ENCODE results near the gene HGS. TPM values are rescaled to one million over a fixed set of nuclear protein-coding genes. Genes with fewer than 3 reads are reported as not detected.
A peak's percentile ranks its signal among the peaks of the same experiment; 100 is the strongest.

Gene HGS
- total and polyA plus RNA-seq, 2 of the 13 experiments (the other 11 are each of a cell fraction or from before 2014, with no cell fraction given): 73.3 to 78.1 TPM

DNA sequence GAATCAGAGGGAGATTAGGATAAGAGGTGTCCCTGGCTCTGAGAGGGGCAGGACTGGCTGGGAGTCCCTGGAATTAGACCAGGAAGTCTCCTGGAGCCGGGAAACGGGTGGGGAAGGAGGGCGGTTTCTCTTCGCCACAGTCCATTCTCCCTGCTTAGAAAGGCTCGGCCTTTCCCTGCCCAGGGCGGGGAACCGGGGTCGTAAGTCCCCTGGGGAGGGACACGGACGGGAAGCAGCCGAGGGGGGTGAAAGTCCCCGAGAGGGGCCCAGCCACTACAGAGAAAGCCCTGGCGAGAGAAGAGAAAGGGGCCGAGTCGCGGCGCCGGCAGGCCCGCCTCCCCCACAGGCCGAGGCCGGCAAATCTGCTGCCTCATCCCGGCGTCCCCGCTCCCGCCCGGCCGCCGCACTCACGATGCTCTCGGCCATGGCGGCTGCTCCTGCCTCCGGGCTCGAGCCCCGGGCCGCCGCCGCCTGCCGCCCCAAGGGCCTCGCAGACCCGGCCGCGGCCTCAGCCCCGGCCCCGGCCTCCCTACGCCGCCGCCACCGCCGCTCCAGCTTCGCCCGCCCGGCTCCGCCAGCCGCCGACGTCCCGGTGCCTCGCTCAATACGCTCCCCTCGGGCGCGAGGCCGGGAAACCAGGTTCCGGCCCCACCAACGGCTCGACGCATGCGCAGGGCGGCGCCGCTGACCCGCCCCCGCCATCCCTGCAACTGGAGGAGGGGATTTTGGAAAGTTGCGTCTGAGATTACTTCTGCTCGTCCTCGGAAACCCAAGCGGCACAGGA, 47.1 kb upstream of the HGS start, which contains the start of the genes NPLOC4 and TSPAN10 (continued):
- TF ChIP-seq, protein P1, sequence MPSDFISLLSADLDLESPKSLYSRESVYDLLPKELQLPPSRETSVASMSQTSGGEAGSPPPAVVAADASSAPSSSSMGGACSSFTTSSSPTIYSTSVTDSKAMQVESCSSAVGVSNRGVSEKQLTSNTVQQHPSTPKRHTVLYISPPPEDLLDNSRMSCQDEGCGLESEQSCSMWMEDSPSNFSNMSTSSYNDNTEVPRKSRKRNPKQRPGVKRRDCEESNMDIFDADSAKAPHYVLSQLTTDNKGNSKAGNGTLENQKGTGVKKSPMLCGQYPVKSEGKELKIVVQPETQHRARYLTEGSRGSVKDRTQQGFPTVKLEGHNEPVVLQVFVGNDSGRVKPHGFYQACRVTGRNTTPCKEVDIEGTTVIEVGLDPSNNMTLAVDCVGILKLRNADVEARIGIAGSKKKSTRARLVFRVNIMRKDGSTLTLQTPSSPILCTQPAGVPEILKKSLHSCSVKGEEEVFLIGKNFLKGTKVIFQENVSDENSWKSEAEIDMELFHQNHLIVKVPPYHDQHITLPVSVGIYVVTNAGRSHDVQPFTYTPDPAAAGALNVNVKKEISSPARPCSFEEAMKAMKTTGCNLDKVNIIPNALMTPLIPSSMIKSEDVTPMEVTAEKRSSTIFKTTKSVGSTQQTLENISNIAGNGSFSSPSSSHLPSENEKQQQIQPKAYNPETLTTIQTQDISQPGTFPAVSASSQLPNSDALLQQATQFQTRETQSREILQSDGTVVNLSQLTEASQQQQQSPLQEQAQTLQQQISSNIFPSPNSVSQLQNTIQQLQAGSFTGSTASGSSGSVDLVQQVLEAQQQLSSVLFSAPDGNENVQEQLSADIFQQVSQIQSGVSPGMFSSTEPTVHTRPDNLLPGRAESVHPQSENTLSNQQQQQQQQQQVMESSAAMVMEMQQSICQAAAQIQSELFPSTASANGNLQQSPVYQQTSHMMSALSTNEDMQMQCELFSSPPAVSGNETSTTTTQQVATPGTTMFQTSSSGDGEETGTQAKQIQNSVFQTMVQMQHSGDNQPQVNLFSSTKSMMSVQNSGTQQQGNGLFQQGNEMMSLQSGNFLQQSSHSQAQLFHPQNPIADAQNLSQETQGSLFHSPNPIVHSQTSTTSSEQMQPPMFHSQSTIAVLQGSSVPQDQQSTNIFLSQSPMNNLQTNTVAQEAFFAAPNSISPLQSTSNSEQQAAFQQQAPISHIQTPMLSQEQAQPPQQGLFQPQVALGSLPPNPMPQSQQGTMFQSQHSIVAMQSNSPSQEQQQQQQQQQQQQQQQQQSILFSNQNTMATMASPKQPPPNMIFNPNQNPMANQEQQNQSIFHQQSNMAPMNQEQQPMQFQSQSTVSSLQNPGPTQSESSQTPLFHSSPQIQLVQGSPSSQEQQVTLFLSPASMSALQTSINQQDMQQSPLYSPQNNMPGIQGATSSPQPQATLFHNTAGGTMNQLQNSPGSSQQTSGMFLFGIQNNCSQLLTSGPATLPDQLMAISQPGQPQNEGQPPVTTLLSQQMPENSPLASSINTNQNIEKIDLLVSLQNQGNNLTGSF (CRISPR knock-in tag; IDR thresholded peaks at IDR 0.05): no peak
- TF ChIP-seq HNRNPUL1 (IDR thresholded peaks at IDR 0.05; ENCODE audit: low read depth, low read length) (no peak), KLF6 (CRISPR knock-in tag; IDR thresholded peaks at IDR 0.05) (peak; percentile 97), MXI1 (IDR thresholded peaks at IDR 0.05; ENCODE audit: borderline replicate concordance, low read depth, low read length) (peak; percentile 74; the same call in 2 of the 3 replicates), GABPA (IDR thresholded peaks at IDR 0.05; ENCODE audit: low read depth, low read length) (peak; percentile 87), GABPA (CRISPR knock-in tag; IDR thresholded peaks at IDR 0.05; ENCODE audit: low read depth) (peak; percentile 84), PLSCR1 (CRISPR knock-in tag; IDR thresholded peaks at IDR 0.05; ENCODE audit: borderline replicate concordance) (no peak), ZBTB7A (CRISPR knock-in tag; IDR thresholded peaks at IDR 0.05) (0 out of 2 replicates have a peak, but pooled peaks have one; percentile 68), ZSCAN20 (CRISPR knock-in tag; IDR thresholded peaks at IDR 0.05; ENCODE audit: borderline replicate concordance) (peak; percentile 70; the same call in 1 of the 2 replicates), ZNF749 (CRISPR knock-in tag; IDR thresholded peaks at IDR 0.05; ENCODE audit: borderline replicate concordance) (no peak; the same call in 1 of the 2 replicates), NFKB2 (CRISPR knock-in tag; IDR thresholded peaks at IDR 0.05; ENCODE audit: borderline replicate concordance) (peak; percentile 95), HNRNPLL (IDR thresholded peaks at IDR 0.05; ENCODE audit: low read depth, low read length, poor library complexity, severe bottlenecking) (peak; percentile 79), MIER2 (CRISPR knock-in tag; IDR thresholded peaks at IDR 0.05) (peak; percentile 44; the same call in 1 of the 2 replicates), DPF2 (CRISPR knock-in tag; IDR thresholded peaks at IDR 0.05; ENCODE audit: borderline replicate concordance, low read depth) (no peak), KAT2B (IDR thresholded peaks at IDR 0.05; ENCODE audit: borderline replicate concordance, low read depth, low read length) (no peak), WIZ (CRISPR knock-in tag; IDR thresholded peaks at IDR 0.05) (0 out of 2 replicates have a peak, but pooled peaks have one; percentile 50)
- TF ChIP-seq, protein P2, sequence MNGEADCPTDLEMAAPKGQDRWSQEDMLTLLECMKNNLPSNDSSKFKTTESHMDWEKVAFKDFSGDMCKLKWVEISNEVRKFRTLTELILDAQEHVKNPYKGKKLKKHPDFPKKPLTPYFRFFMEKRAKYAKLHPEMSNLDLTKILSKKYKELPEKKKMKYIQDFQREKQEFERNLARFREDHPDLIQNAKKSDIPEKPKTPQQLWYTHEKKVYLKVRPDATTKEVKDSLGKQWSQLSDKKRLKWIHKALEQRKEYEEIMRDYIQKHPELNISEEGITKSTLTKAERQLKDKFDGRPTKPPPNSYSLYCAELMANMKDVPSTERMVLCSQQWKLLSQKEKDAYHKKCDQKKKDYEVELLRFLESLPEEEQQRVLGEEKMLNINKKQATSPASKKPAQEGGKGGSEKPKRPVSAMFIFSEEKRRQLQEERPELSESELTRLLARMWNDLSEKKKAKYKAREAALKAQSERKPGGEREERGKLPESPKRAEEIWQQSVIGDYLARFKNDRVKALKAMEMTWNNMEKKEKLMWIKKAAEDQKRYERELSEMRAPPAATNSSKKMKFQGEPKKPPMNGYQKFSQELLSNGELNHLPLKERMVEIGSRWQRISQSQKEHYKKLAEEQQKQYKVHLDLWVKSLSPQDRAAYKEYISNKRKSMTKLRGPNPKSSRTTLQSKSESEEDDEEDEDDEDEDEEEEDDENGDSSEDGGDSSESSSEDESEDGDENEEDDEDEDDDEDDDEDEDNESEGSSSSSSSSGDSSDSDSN (CRISPR knock-in tag; IDR thresholded peaks at IDR 0.05): peak; percentile 94
